Measurements from ENCODE around the gene RALGAPA2. TPM values are rescaled to one million over a fixed set of nuclear protein-coding genes. Genes with fewer than 3 reads are reported as not detected.

Gene RALGAPA2
- total and polyA plus RNA-seq, 9 donors: 8.4 to 31.7 (median 19.9) TPM

DNA sequence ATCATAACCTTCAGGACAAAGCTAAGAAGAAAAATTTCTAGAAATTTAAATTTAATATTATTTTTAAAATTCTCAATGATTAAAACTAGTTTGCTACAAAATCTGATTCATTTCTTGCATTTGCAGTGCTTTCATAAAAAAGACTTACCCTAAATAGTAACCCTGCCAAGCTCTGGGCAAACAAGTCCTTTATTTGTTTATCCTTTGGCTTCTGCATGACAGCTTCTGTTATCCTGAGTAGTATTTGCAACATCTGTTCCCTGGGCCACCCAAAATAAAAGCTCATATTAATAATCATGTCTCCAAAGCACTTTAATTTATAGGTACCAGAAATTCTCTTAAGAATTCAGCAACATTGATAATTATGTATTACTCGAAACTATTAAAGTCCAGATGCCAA, 101.3 kb downstream of the RALGAPA2 start:
- no peaks in the 10 kb centered on the region for H3K9me3 ChIP-seq
- no peaks in the 10 kb centered on the region for H3K27me3 ChIP-seq
- TF ChIP-seq EP300 (IDR thresholded peaks at IDR 0.05) (no peak), POLR2A (IDR thresholded peaks at IDR 0.05) (no peak)
- TF ChIP-seq, protein P1, sequence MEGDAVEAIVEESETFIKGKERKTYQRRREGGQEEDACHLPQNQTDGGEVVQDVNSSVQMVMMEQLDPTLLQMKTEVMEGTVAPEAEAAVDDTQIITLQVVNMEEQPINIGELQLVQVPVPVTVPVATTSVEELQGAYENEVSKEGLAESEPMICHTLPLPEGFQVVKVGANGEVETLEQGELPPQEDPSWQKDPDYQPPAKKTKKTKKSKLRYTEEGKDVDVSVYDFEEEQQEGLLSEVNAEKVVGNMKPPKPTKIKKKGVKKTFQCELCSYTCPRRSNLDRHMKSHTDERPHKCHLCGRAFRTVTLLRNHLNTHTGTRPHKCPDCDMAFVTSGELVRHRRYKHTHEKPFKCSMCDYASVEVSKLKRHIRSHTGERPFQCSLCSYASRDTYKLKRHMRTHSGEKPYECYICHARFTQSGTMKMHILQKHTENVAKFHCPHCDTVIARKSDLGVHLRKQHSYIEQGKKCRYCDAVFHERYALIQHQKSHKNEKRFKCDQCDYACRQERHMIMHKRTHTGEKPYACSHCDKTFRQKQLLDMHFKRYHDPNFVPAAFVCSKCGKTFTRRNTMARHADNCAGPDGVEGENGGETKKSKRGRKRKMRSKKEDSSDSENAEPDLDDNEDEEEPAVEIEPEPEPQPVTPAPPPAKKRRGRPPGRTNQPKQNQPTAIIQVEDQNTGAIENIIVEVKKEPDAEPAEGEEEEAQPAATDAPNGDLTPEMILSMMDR (IDR thresholded peaks at IDR 0.05): no peak
- H3K4me1 ChIP-seq (ENCODE audit: insufficient read depth): peaks cover 3% of the 10 kb centered on the region
- intact Hi-C loops (cut with DNase I): loop anchor here in 1 of 4 donors (10.0 kb wide), 1 partner anchor 214 kb away; no protein-coding TSS in a partner anchor
- DNase-seq: no peak
- H3K4me3 ChIP-seq: no peak overlapping the region
- H3K27ac ChIP-seq: no peak overlapping the region
- no peaks in the 10 kb centered on the region for H3K36me3 ChIP-seq
- WGBS, 3 donors: 13 to 26% (median 25%) methylated on average over 1 of the region's 1 CpG

GRCh38 chr20:20609522-20609921, 102.9 kb downstream of the RALGAPA2 start:
- no peak overlapping the region for H3K4me3 ChIP-seq
- 94 to 98% (median 97%) methylated on average over 6 of the region's 6 CpGs for WGBS, 3 donors
- intact Hi-C loops (cut with DNase I): no loop called here
- TF ChIP-seq, protein P1 (IDR thresholded peaks at IDR 0.05): no peak
- TF ChIP-seq POLR2A (IDR thresholded peaks at IDR 0.05) (no peak), EP300 (IDR thresholded peaks at IDR 0.05) (no peak)
- no peak overlapping the region for H3K27ac ChIP-seq
- no peaks in the 10 kb centered on the region for H3K27me3 ChIP-seq
- H3K36me3 ChIP-seq: no peaks in the 10 kb centered on the region
- DNase-seq: no peak
- no peaks in the 10 kb centered on the region for H3K4me1 ChIP-seq (ENCODE audit: insufficient read depth)
- no peaks in the 10 kb centered on the region for H3K9me3 ChIP-seq

- DNase-seq: no peak
- intact Hi-C loops (cut with DNase I): no loop called here
- TF ChIP-seq, protein P1 (IDR thresholded peaks at IDR 0.05): no peak
- TF ChIP-seq EP300 (IDR thresholded peaks at IDR 0.05): no peak
- TF ChIP-seq POLR2A (IDR thresholded peaks at IDR 0.05): no peak
- H3K27me3 ChIP-seq: no peaks in the 10 kb centered on the region
- H3K9me3 ChIP-seq: no peaks in the 10 kb centered on the region
- no peaks in the 10 kb centered on the region for H3K36me3 ChIP-seq
- no peak overlapping the region for H3K4me3 ChIP-seq
- no peak overlapping the region for H3K27ac ChIP-seq
- 93 to 98% (median 95%) methylated on average over 4 of the region's 4 CpGs for WGBS, 3 donors
- no peaks in the 10 kb centered on the region for H3K4me1 ChIP-seq (ENCODE audit: insufficient read depth)
Measured at GRCh38 chr20:20608641-20609040, 103.8 kb downstream of the RALGAPA2 start.

DNA sequence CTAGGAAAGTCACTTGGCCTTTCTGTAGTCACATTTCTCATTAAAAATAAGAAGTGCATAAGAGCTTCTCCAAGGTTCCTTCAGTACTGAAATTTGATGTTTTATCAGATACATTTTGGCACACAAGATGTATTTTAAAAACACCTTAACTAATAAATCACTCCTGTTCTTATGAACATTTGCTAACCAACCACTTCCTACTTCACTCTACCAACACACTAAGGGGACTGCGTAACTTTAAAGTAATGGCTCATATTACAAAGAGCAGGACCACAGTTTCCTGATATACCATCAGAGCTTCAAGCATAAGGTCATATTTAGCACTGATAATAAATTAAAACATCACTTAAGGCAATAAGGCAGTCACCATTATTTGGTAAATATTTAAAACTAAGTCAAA, 104.4 kb downstream of the RALGAPA2 start:
- no peaks in the 10 kb centered on the region for H3K9me3 ChIP-seq
- no peak overlapping the region for H3K27ac ChIP-seq
- H3K27me3 ChIP-seq: no peaks in the 10 kb centered on the region
- H3K36me3 ChIP-seq: no peaks in the 10 kb centered on the region
- 95 to 97% (median 96%) methylated on average over 1 of the region's 1 CpG for WGBS, 3 donors
- TF ChIP-seq POLR2A (IDR thresholded peaks at IDR 0.05) (no peak), EP300 (IDR thresholded peaks at IDR 0.05) (no peak)
- TF ChIP-seq, protein P1 (IDR thresholded peaks at IDR 0.05): no peak
- no peak overlapping the region for H3K4me3 ChIP-seq
- DNase-seq: no peak
- no peaks in the 10 kb centered on the region for H3K4me1 ChIP-seq (ENCODE audit: insufficient read depth)
- intact Hi-C loops (cut with DNase I): no loop called here

All from ovary (tissue), 9 donors.